ENCODE data around the gene DCAF8. TPM values are rescaled to one million over a fixed set of nuclear protein-coding genes. Genes with fewer than 3 reads are reported as not detected.

Gene DCAF8
- total RNA-seq, 2 donors from 2014 or later: 185 to 238 TPM

- Histone ChIP-seq H3K4me3 (ENCODE audit: low read length) (no peak overlapping the region), H3K9ac (ENCODE audit: extremely low read depth, low read length, poor library complexity, severe bottlenecking) (no peak overlapping the region), H3K27me3 (ENCODE audit: control insufficient read depth, insufficient read depth, low read length, poor library complexity, severe bottlenecking) (no peaks in the 10 kb centered on the region), H3K9me3 (ENCODE audit: control insufficient read depth, low read length) (no peaks in the 10 kb centered on the region), H3K27ac (ENCODE audit: low read depth, low read length) (no peak overlapping the region), H3K4me1 (ENCODE audit: control insufficient read depth, insufficient read depth, low read length) (peaks cover 8% of the 10 kb centered on the region), H3K36me3 (ENCODE audit: control insufficient read depth, insufficient read depth, low read length) (no peaks in the 10 kb centered on the region)
- Mint-ChIP-seq H3K27me3 (ENCODE audit: insufficient read depth) (no peaks in the 10 kb centered on the region), H3K36me3 (ENCODE audit: low read depth) (no peaks in the 10 kb centered on the region), H3K4me1 (peaks cover 38% of the 10 kb centered on the region), H3K9me3 (no peaks in the 10 kb centered on the region), H3K27ac (no peak overlapping the region), H3K4me3 (no peak overlapping the region)
- DNase-seq: no peak
- TF ChIP-seq CTCF (conservative IDR thresholded peaks at IDR 0.05): no peak
- WGBS, 2 experiments (ENCODE audit: insufficient coverage in 1 of 2, insufficient read length in 1 of 2): 87 to 100% methylated on average over 6 to 12 of the region's 12 CpGs
Observed at GRCh38 chr1:160166166-160166868, 96.0 kb downstream of the DCAF8 start.

Other genes with a start within 250 kb of the DCAF8 start
- gene PIGM, start 230.6 kb downstream of the DCAF8 start, total RNA-seq: 1 to 10 TPM; 4.6 to 5.2 TPM
- under 1 TPM in 1 of 2 donors, not detected in 1; 0.26 TPM for gene KCNJ10, start 192.4 kb downstream of the DCAF8 start, total RNA-seq
- not detected for gene KCNJ9, start 181.0 kb downstream of the DCAF8 start, total RNA-seq
- gene IGSF8, start 163.9 kb downstream of the DCAF8 start, total RNA-seq: 10 to 100 TPM; 34.5 to 35.9 TPM
- 1 to 10 TPM; 3.0 to 3.2 TPM for gene ATP1A2, start 146.8 kb downstream of the DCAF8 start, total RNA-seq
- gene ATP1A4, start 110.9 kb downstream of the DCAF8 start, total RNA-seq: under 1 TPM; 0.55 to 0.75 TPM
- gene CASQ1, start 72.0 kb downstream of the DCAF8 start, total RNA-seq: under 1 TPM; 0.29 to 0.77 TPM
- 10 to 100 TPM; 55.9 to 56.3 TPM for gene PEA15, start 57.2 kb downstream of the DCAF8 start, total RNA-seq
- 100 to 1,000 TPM in 1 of 2 donors, 10 to 100 TPM in 1; 94.7 to 102 TPM for gene PEX19, start 22.6 kb upstream of the DCAF8 start, total RNA-seq
- 100 to 1,000 TPM; 159 to 174 TPM for gene COPA, start 80.7 kb upstream of the DCAF8 start, total RNA-seq
- 100 to 1,000 TPM; 103 to 107 TPM for gene NCSTN, start 80.8 kb upstream of the DCAF8 start, total RNA-seq
- under 1 TPM; 0.31 to 0.57 TPM for gene NHLH1, start 104.5 kb upstream of the DCAF8 start, total RNA-seq
- 10 to 100 TPM; 62.5 to 67.5 TPM for gene VANGL2, start 138.0 kb upstream of the DCAF8 start, total RNA-seq